ENCODE data around the gene PBX1. TPM values are rescaled to one million over a fixed set of nuclear protein-coding genes. Genes with fewer than 3 reads are reported as not detected.

Gene PBX1
- total and polyA plus RNA-seq, 10 of the 15 experiments (the other 5 are each of a cell fraction or from before 2014, with no cell fraction given), result 0.05 to 0.28 (median 0.11) TPM; not detected in 5

- TF ChIP-seq, protein P1, sequence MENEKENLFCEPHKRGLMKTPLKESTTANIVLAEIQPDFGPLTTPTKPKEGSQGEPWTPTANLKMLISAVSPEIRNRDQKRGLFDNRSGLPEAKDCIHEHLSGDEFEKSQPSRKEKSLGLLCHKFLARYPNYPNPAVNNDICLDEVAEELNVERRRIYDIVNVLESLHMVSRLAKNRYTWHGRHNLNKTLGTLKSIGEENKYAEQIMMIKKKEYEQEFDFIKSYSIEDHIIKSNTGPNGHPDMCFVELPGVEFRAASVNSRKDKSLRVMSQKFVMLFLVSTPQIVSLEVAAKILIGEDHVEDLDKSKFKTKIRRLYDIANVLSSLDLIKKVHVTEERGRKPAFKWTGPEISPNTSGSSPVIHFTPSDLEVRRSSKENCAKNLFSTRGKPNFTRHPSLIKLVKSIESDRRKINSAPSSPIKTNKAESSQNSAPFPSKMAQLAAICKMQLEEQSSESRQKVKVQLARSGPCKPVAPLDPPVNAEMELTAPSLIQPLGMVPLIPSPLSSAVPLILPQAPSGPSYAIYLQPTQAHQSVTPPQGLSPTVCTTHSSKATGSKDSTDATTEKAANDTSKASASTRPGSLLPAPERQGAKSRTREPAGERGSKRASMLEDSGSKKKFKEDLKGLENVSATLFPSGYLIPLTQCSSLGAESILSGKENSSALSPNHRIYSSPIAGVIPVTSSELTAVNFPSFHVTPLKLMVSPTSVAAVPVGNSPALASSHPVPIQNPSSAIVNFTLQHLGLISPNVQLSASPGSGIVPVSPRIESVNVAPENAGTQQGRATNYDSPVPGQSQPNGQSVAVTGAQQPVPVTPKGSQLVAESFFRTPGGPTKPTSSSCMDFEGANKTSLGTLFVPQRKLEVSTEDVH (IDR thresholded peaks at IDR 0.05; ENCODE audit: low read depth, partially characterized antibody), result no peak
- no peak for TF ChIP-seq WRNIP1 (IDR thresholded peaks at IDR 0.05; ENCODE audit: borderline replicate concordance, low read depth, low read length)
- no peak for TF ChIP-seq TAF1 (IDR thresholded peaks at IDR 0.05; ENCODE audit: borderline replicate concordance, low read depth, low read length)
- TF ChIP-seq POLR2AphosphoS5 (IDR thresholded peaks at IDR 0.05; ENCODE audit: low read length), result no peak
- TF ChIP-seq CBX5 (IDR thresholded peaks at IDR 0.05; ENCODE audit: low read depth), result no peak
- no peak for TF ChIP-seq ZSCAN29 (IDR thresholded peaks at IDR 0.05)
- no peak for TF ChIP-seq ZNF687 (IDR thresholded peaks at IDR 0.05)
Measured at GRCh38 chr1:164667001-164667400, 108.0 kb downstream of the PBX1 start (continued).
